Activated T-helper 17 cell treated with anti-CD3 and anti-CD28 coated beads, Interleukin-2, amount 50 U/mL, for 72 hours (primary cell): ENCODE results near the gene SLC15A3. TPM values are rescaled to one million over a fixed set of nuclear protein-coding genes. Genes with fewer than 3 reads are reported as not detected.
A peak's percentile ranks its signal among the peaks of the same experiment; 100 is the strongest.
"Not testable (repeated sequence)": the region's sequence is repeated elsewhere in the genome, so short reads cannot be mapped to it uniquely, and the experiment has no call there.

Source experiments
- ATAC-seq: fragments of 150-1000 bp; cut with Tn5 transposase; replicated peaks from 2 replicates; pipeline ENCODE4 v1.10.0; 2021; ENCODE audit warnings: mild to moderate bottlenecking, moderate library complexity
- H3K27ac Mint-ChIP-seq: one replicate; pipeline ENCODE4 v1.8.0; 2022; ENCODE audit warnings: mixed read lengths
- H3K27me3 Mint-ChIP-seq: one replicate; pipeline ENCODE4 v1.8.0; 2022; ENCODE audit warnings: mixed read lengths
- H3K36me3 Mint-ChIP-seq: one replicate; pipeline ENCODE4 v1.8.0; 2022; ENCODE audit warnings: low read depth, mild to moderate bottlenecking, mixed read lengths
- H3K4me1 Mint-ChIP-seq: one replicate; pipeline ENCODE4 v1.8.0; 2022; ENCODE audit warnings: mixed read lengths
- H3K4me3 Mint-ChIP-seq: one replicate; pipeline ENCODE4 v1.8.0; 2022; ENCODE audit warnings: mild to moderate bottlenecking, mixed read lengths
- H3K9me3 Mint-ChIP-seq: one replicate; pipeline ENCODE4 v1.8.0; 2022; ENCODE audit warnings: mixed read lengths
- total RNA-seq, 2 donors: library from RNA; stranded (reverse); gene quantifications; one replicate each; pipeline ENCODE4 v1.2.3, GENCODE V29; 2022

SLC15A3 gene
- total RNA-seq, 2 donors from 2014 or later: 1.0 to 1.3 TPM

DNA sequence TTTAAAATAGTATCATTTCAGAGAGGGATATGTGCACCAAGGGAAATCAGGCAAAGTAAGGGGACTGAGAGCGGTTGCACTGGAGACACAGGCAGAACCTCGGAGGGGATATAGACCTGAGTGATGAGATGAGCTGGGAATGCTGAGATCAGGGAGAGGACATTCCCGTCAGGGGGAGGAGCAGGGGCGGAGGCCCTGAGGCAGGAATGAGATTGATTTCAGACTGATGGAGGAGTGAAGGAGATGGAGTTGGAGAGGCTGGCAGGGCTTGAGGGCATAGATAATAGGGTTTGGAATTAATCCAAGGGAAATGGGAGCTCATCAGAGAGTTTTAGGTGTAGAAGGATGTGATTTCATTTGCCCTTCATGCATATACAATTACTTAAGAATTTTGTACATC lies 32.7 kb upstream of the SLC15A3 start:
- peak overlapping the region; percentile 93 for H3K4me3 Mint-ChIP-seq
- no peaks in the 10 kb centered on the region for H3K27me3 Mint-ChIP-seq
- ATAC-seq: no peak
- peaks cover 41% of the 10 kb centered on the region for H3K4me1 Mint-ChIP-seq
- H3K36me3 Mint-ChIP-seq: peaks cover 100% of the 10 kb centered on the region
- peak overlapping the region; percentile 99 for H3K27ac Mint-ChIP-seq
- H3K9me3 Mint-ChIP-seq: no peaks in the 10 kb centered on the region

- H3K4me1 Mint-ChIP-seq: peaks cover 37% of the 10 kb centered on the region
- H3K27ac Mint-ChIP-seq: peak overlapping the region; percentile 99
- H3K27me3 Mint-ChIP-seq: no peaks in the 10 kb centered on the region
- H3K36me3 Mint-ChIP-seq: peaks cover 100% of the 10 kb centered on the region
- H3K4me3 Mint-ChIP-seq: peak overlapping the region; percentile 93
- no peak for ATAC-seq
- no peaks in the 10 kb centered on the region for H3K9me3 Mint-ChIP-seq
Measured at GRCh38 chr11:60984149-60984548, 32.2 kb upstream of the SLC15A3 start.

- H3K9me3 Mint-ChIP-seq: no peaks in the 10 kb centered on the region
- H3K27ac Mint-ChIP-seq: peak overlapping the region; percentile 99
- peaks cover 100% of the 10 kb centered on the region for H3K36me3 Mint-ChIP-seq
- peak overlapping the region; percentile 93 for H3K4me3 Mint-ChIP-seq
- no peak for ATAC-seq
- H3K4me1 Mint-ChIP-seq: peaks cover 26% of the 10 kb centered on the region
- no peaks in the 10 kb centered on the region for H3K27me3 Mint-ChIP-seq
Measured at GRCh38 chr11:60982184-60982583, 30.2 kb upstream of the SLC15A3 start.

DNA sequence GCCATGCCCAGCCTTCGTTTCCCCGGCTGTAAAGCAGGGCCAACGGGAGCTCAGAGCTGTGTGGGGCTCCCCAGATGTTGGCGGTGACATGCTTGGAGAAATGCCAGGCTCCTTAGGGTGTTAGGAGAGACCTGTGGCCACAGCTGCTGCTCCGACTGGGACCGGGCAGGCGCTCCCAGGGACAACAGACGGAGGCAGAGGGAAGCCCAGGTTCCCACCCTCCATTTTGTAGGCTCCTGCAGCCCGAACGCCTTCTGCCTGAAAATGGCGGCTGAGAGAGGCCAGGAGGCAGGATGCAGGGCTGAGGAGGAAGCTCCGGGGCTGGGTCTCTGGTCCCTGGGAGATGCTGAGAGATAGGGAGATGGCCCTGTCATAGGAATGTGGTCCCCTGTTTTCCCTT lies 29.5 kb upstream of the SLC15A3 start:
- Mint-ChIP-seq H3K27me3 (no peaks in the 10 kb centered on the region), H3K4me3 (peak overlapping the region; percentile 93), H3K4me1 (peaks cover 29% of the 10 kb centered on the region), H3K27ac (peak overlapping the region; percentile 99), H3K36me3 (peaks cover 100% of the 10 kb centered on the region), H3K9me3 (no peaks in the 10 kb centered on the region)
- no peak for ATAC-seq

- Mint-ChIP-seq H3K27ac (peak overlapping the region; percentile 99), H3K4me3 (peak overlapping the region; percentile 93), H3K27me3 (no peaks in the 10 kb centered on the region), H3K36me3 (peaks cover 100% of the 10 kb centered on the region), H3K4me1 (peaks cover 12% of the 10 kb centered on the region), H3K9me3 (no peaks in the 10 kb centered on the region)
- ATAC-seq: peak; percentile 82
Measured at GRCh38 chr11:60978546-60979380, 26.8 kb upstream of the SLC15A3 start.

DNA sequence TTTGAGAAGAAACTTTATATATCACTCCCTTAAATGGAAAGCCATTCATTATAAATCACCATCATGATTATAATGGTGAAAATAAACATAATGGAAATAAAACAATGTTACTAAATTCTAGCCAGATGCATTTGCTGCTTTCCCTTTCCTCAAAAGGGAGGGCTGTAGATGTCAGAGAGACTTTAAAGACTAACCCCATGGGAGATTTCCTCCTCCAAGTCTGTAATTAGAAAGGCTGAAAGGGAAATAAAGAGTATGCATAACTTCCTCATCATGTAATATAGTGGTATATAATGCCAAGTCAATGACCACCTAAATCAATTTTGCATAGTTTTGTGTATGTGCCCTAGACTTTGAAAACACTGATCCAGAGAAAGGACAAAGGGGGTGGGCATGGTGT lies 25.9 kb upstream of the SLC15A3 start:
- Mint-ChIP-seq H3K4me1 (peaks cover 6% of the 10 kb centered on the region), H3K9me3 (no peaks in the 10 kb centered on the region), H3K27me3 (no peaks in the 10 kb centered on the region), H3K36me3 (peaks cover 100% of the 10 kb centered on the region), H3K27ac (peak overlapping the region; percentile 99), H3K4me3 (peak overlapping the region; percentile 93)
- ATAC-seq: no peak

DNA sequence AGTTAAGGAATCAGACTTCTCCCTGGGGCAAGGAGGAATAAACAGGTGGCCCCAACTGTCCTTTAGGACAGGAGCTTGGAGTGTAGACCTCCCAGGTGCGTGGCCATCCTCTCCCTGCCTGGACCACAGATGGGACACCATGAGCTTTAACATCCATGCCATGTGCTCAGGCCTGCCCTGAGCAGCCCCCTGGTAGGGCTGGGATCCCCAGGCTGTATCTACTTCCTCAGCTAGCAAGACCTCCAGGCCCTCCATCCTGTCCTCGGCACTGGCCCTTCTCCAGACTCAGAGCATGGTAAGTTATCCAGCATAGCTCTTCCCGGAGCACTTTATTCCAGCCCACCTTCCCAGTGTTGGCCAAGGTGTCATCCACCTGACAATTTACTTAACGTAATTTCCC lies 25.2 kb upstream of the SLC15A3 start:
- Mint-ChIP-seq H3K4me3 (peak overlapping the region; percentile 93), H3K27ac (peak overlapping the region; percentile 99), H3K36me3 (peaks cover 100% of the 10 kb centered on the region), H3K9me3 (no peaks in the 10 kb centered on the region), H3K4me1 (peaks cover 6% of the 10 kb centered on the region), H3K27me3 (no peaks in the 10 kb centered on the region)
- ATAC-seq: no peak

GRCh38 chr11:60974726-60975125 lies 22.8 kb upstream of the SLC15A3 start:
- Mint-ChIP-seq H3K4me1 (peaks cover 12% of the 10 kb centered on the region), H3K4me3 (peak overlapping the region; percentile 93), H3K36me3 (peaks cover 85% of the 10 kb centered on the region), H3K27me3 (no peaks in the 10 kb centered on the region), H3K9me3 (no peaks in the 10 kb centered on the region), H3K27ac (peak overlapping the region; percentile 99)
- ATAC-seq: peak; percentile 16

DNA sequence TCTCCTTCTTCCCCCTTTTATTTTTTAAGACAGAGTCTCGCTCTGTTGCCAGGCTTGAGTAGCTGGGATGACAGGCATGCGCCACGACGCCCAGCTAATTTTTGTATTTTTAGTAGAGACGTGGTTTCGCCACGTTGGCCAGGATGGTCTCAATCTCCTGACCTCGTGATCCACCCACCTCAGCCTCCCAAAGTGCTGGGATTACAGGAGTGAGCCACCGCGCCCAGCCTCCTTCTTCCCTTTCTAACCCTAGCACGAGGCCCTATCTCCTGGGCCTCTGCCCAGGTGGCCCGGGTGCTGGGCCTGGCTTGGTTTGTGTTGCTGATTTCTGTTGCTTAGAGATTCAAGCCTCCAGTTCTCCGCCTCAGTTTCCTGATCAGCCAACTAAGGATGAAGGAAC lies 22.3 kb upstream of the SLC15A3 start:
- peak; percentile 5 for ATAC-seq
- H3K27me3 Mint-ChIP-seq, H3K9me3 Mint-ChIP-seq: not testable (repeated sequence)
- H3K36me3 Mint-ChIP-seq: peaks cover 81% of the 10 kb centered on the region
- H3K4me1 Mint-ChIP-seq: peaks cover 12% of the 10 kb centered on the region
- peak overlapping the region; percentile 93 for H3K4me3 Mint-ChIP-seq
- peak overlapping the region; percentile 99 for H3K27ac Mint-ChIP-seq

GRCh38 chr11:60973699-60974098 lies 21.7 kb upstream of the SLC15A3 start:
- peak overlapping the region; percentile 99 for H3K27ac Mint-ChIP-seq
- H3K36me3 Mint-ChIP-seq: peaks cover 75% of the 10 kb centered on the region
- H3K27me3 Mint-ChIP-seq: no peaks in the 10 kb centered on the region
- H3K4me1 Mint-ChIP-seq: peaks cover 12% of the 10 kb centered on the region
- no peaks in the 10 kb centered on the region for H3K9me3 Mint-ChIP-seq
- peak; percentile 9 for ATAC-seq
- H3K4me3 Mint-ChIP-seq: peak overlapping the region; percentile 93

DNA sequence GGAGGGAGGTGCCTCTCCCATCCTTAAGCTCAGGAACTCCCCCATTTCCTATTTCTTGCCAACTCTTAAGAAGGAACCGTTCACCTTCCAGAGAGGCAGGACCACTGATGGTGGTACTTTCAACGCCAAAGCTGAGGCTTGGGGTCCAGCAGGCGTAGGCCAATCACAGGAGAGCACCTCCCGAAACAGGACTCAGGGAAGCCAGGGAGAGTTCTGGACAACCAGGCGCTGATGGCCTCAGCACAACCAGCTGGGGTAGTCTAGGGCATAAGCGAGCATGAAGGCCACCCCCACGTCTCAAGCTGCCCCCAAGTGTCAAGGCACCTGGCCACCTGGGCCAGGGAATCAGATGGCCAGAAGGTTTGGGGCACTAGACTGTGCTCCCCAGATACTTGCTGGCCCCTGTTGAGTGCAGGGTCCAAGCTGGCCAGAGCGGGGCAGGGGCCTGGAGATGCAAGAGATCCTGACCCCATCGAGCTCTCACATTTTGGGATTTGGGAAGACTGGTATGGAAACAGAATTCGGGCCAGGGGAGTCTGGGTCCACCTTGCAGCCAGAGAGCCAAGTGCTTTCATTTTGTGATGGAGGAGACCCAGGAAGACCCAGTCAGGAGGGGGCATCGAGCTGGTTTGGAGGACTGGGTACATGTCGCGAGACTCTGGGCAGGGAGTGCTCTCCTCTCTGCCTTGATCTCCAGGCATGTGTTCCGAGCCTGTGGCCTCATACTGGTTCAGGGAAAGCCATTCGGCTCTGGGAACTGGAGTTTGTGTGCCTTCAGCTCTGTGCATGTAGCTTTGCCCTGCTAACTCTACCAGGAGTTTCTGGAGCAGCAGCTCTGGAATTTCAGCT lies 20.4 kb upstream of the SLC15A3 start:
- H3K27me3 Mint-ChIP-seq: no peaks in the 10 kb centered on the region
- no peaks in the 10 kb centered on the region for H3K9me3 Mint-ChIP-seq
- H3K27ac Mint-ChIP-seq: peak overlapping the region; percentile 99
- H3K4me1 Mint-ChIP-seq: peaks cover 12% of the 10 kb centered on the region
- peak; percentile 37 for ATAC-seq
- H3K36me3 Mint-ChIP-seq: peaks cover 62% of the 10 kb centered on the region
- peak overlapping the region; percentile 93 for H3K4me3 Mint-ChIP-seq

GRCh38 chr11:60971520-60971919 lies 19.5 kb upstream of the SLC15A3 start, which contains the start of gene CD6:
Gene CD6 (plus strand): TSS chr11:60971680. CDS start chr11:60971866, 186 bp downstream.
- peak within 1 kb of the TSS; percentile 99 for H3K27ac Mint-ChIP-seq
- H3K27me3 Mint-ChIP-seq: no peaks in the 10 kb centered on the region
- peaks cover 8% of the 10 kb centered on the region for H3K4me1 Mint-ChIP-seq
- peak within 1 kb of the TSS; percentile 93 for H3K4me3 Mint-ChIP-seq
- peaks cover 53% of the 10 kb centered on the region for H3K36me3 Mint-ChIP-seq
- peak; percentile 60 for ATAC-seq
- H3K9me3 Mint-ChIP-seq: no peaks in the 10 kb centered on the region

GRCh38 chr11:60970890-60971289 lies 18.9 kb upstream of the SLC15A3 start:
- Mint-ChIP-seq H3K27me3 (no peaks in the 10 kb centered on the region), H3K36me3 (peaks cover 47% of the 10 kb centered on the region), H3K9me3 (no peaks in the 10 kb centered on the region), H3K4me1 (peaks cover 6% of the 10 kb centered on the region), H3K27ac (peak overlapping the region; percentile 99), H3K4me3 (peak overlapping the region; percentile 93)
- no peak for ATAC-seq

- H3K4me3 Mint-ChIP-seq: peak overlapping the region; percentile 93
- no peaks in the 10 kb centered on the region for H3K9me3 Mint-ChIP-seq
- ATAC-seq: peak; percentile 52
- peaks cover 42% of the 10 kb centered on the region for H3K36me3 Mint-ChIP-seq
- no peaks in the 10 kb centered on the region for H3K27me3 Mint-ChIP-seq
- peaks cover 6% of the 10 kb centered on the region for H3K4me1 Mint-ChIP-seq
- H3K27ac Mint-ChIP-seq: peak overlapping the region; percentile 99
Measured at GRCh38 chr11:60970369-60970774, 18.4 kb upstream of the SLC15A3 start.
